Mammary epithelial cell (primary cell): ENCODE data around the gene PLPPR4.

Source experiments
- CTCF ChIP-seq, 2 donors: IDR thresholded peaks in 1 of 2; conservative IDR thresholded peaks in 1 of 2; 2 replicates each; pipeline ENCODE4 v1.5.1; 2011 to 2012; ENCODE audit warnings: inconsistent platforms in 2 of 2, low read length in 2 of 2, mild to moderate bottlenecking in 2 of 2, control low read depth in 1 of 2, low read depth in 1 of 2; ENCODE audit not compliant: insufficient read depth in 1 of 2; ENCODE audit errors: extremely low read depth in 1 of 2
- EZH2 ChIP-seq: IDR thresholded peaks from 2 replicates; pipeline ENCODE4 v1.6.1; 2012; ENCODE audit warnings: low read length, inconsistent platforms, borderline replicate concordance

- no peak for TF ChIP-seq CTCF (conservative IDR thresholded peaks at IDR 0.05 in 1 of 2, IDR thresholded peaks at IDR 0.05 in 1 of 2; ENCODE audit: extremely low read depth in 1 of 2, insufficient read depth in 1 of 2, low read depth in 1 of 2, low read length in 2 of 2)
- TF ChIP-seq EZH2, result no peak
These were observed 68.3 kb downstream of the PLPPR4 start for GRCh38 chr1:99332561-99332960.
